Spleen (tissue), 11 donors: ENCODE measurements around the gene RETREG1. TPM values are rescaled to one million over a fixed set of nuclear protein-coding genes. Genes with fewer than 3 reads are reported as not detected.

Source experiments
- DNase-seq: peaks from one replicate; pipeline ENCODE4 v3.0.0-alpha.2; 2020
- H3K27ac ChIP-seq, 8 donors: fragments of 200-600 bp; sonication (generic) in 7 of 8; 1 replicate in 4 of 8; 2 replicates in 4 of 8; pipeline versions ENCODE4 v1.5.0 to v1.8.0; 2016 to 2021; ENCODE audit warnings: inconsistent platforms in 4 of 8, mild to moderate bottlenecking in 4 of 8, moderate library complexity in 1 of 8
- H3K27me3 ChIP-seq, 7 donors: fragments of 200-600 bp; sonication (generic) in 6 of 7; replicated peaks in 1 of 7; 1 replicate in 4 of 7; 2 replicates in 3 of 7; pipeline versions ENCODE4 v1.5.0 to v1.8.0; 2016 to 2021; ENCODE audit warnings: inconsistent platforms in 3 of 7, mild to moderate bottlenecking in 1 of 7
- H3K36me3 ChIP-seq, 6 donors: fragments of 200-600 bp; sonication (generic) in 5 of 6; 1 replicate in 4 of 6; 2 replicates in 2 of 6; pipeline versions ENCODE4 v1.5.0 to v1.8.0; 2016 to 2021; ENCODE audit warnings: inconsistent platforms in 2 of 6
- H3K4me1 ChIP-seq, 6 donors: fragments of 200-600 bp; sonication (generic) in 5 of 6; 1 replicate in 3 of 6; 2 replicates in 3 of 6; pipeline versions ENCODE4 v1.5.0 to v1.8.0; 2016 to 2021; ENCODE audit warnings: inconsistent platforms in 3 of 6
- H3K4me3 ChIP-seq, 8 donors: fragments of 200-600 bp; sonication (generic) in 7 of 8; 1 replicate in 4 of 8; 2 replicates in 4 of 8; pipeline versions ENCODE4 v1.5.0 to v1.8.0; 2016 to 2021; ENCODE audit warnings: inconsistent platforms in 4 of 8, mild to moderate bottlenecking in 4 of 8, moderate library complexity in 2 of 8
- H3K9me3 ChIP-seq, 8 donors: fragments of 200-600 bp; sonication (generic) in 7 of 8; 1 replicate in 4 of 8; 2 replicates in 4 of 8; pipeline versions ENCODE4 v1.5.0 to v1.8.0; 2016 to 2021; ENCODE audit warnings: inconsistent platforms in 4 of 8
- CTCF ChIP-seq, 11 experiments: fragments of 200-600 bp in 7 of 11; fragments of 450-650 bp in 4 of 11; sonication (generic) in 4 of 11; IDR thresholded peaks in 8 of 11; conservative IDR thresholded peaks in 3 of 11; 1 replicate in 7 of 11; 2 replicates in 4 of 11; pipeline versions ENCODE4 v1.4.0 to v1.8.0; 2016 to 2021; ENCODE audit warnings: antibody characterized with exemption in 11 of 11, inconsistent platforms in 4 of 11, mild to moderate bottlenecking in 1 of 11
- POLR2A ChIP-seq, 3 donors: fragments of 450-650 bp; IDR thresholded peaks; one replicate each; pipeline ENCODE4 v1.5.1; 2017; ENCODE audit warnings: antibody characterized with exemption in 3 of 3, mild to moderate bottlenecking in 1 of 3
- POLR2AphosphoS5 ChIP-seq, 3 donors: sonication (generic); formaldehyde crosslinking; IDR thresholded peaks; one replicate each; pipeline ENCODE4 v1.5.1; 2017; ENCODE audit warnings: antibody characterized with exemption in 3 of 3
- WGBS, 5 donors: extraction: QIAGEN DNeasy Blood & Tissue Kit in 3 of 5; methylation state at CpG; one replicate each; pipeline versions ENCODE4 v1.1.5 to v1.1.7; 2013 to 2018; 5-methylcytosine and 5-hydroxymethylcytosine counted together
- intact Hi-C: fragments of 100-400 bp; cut with DNase I; formaldehyde crosslinking; loops from one replicate; pipeline ENCODE4 v1.15.0; 2023; ENCODE audit warnings: low total_unique reads
- polyA plus RNA-seq, 3 donors: library from polyadenylated mRNA; stranded (reverse); fragments of 200-250 nt; gene quantifications; one replicate each; pipeline ENCODE4 v1.2.1, GENCODE V29; 2013
- total RNA-seq, 7 donors: library from RNA; depleted of rRNA in 3 of 7; stranded (reverse); fragments of >200 nt in 3 of 7; fragmentation: NEBNext Ultra II Directional in 4 of 7; extraction: Animal tissue kit (Norgen Biotek cat#: 25700) in 4 of 7; gene quantifications; one replicate each; pipeline versions ENCODE4 v1.1.0 to v1.2.1, GENCODE V29; 2016 to 2021
- donor health status: healthy with polysubstance abuse.
- donor health status: DM: no; HTN: no; CAD: no; lungs with moderate emphysema.
- donor health status: DM: no; HTN: no; CAD: no.
- donor health status: Bipolar disorder and iron deficiency.
- donor health status: healthy.
- donor health status: DM: no; HTN: no; CAD: no.
- donor health status: DM: yes; HTN: yes; CAD: no.

The RETREG1 gene
- total and polyA plus RNA-seq, 10 donors: 2.5 to 9.0 (median 5.1) TPM

DNA sequence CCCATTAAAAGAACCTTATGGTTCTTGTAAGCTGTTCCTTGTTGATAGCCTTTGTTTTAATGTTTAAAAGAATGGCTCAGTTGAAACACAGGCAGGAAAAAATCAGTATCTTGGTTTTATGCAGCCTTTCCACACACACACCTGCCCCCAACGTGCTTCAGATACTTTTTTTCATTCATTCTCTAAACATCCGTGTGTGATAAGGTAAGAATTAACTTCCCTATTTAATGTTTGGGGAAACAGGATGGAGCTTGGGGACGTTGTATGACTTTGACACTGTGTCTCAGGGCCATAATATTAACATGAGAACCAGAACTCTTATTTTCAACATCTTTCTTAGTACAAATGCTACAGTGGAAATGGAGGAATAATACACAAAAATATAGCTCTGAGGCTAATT is 145.4 kb downstream of the RETREG1 start:
- no peaks in the 10 kb centered on the region for H3K9me3 ChIP-seq
- H3K4me1 ChIP-seq: peaks cover 15 to 27% (median 17%) of the 10 kb centered on the region in 6 donors
- TF ChIP-seq POLR2A (IDR thresholded peaks at IDR 0.05) (no peak), POLR2AphosphoS5 (IDR thresholded peaks at IDR 0.05) (no peak), CTCF (IDR thresholded peaks at IDR 0.05 in 8 of 11, conservative IDR thresholded peaks at IDR 0.05 in 3 of 11) (no peak)
- no peaks in the 10 kb centered on the region for H3K27me3 ChIP-seq
- DNase-seq: no peak
- H3K4me3 ChIP-seq: no peak overlapping the region
- 19 to 35% (median 34%) methylated on average over 3 of the region's 3 CpGs for WGBS, 5 donors
- H3K27ac ChIP-seq: no peak overlapping the region
- H3K36me3 ChIP-seq: no peaks in the 10 kb centered on the region
- intact Hi-C loops: no loop called here

DNA sequence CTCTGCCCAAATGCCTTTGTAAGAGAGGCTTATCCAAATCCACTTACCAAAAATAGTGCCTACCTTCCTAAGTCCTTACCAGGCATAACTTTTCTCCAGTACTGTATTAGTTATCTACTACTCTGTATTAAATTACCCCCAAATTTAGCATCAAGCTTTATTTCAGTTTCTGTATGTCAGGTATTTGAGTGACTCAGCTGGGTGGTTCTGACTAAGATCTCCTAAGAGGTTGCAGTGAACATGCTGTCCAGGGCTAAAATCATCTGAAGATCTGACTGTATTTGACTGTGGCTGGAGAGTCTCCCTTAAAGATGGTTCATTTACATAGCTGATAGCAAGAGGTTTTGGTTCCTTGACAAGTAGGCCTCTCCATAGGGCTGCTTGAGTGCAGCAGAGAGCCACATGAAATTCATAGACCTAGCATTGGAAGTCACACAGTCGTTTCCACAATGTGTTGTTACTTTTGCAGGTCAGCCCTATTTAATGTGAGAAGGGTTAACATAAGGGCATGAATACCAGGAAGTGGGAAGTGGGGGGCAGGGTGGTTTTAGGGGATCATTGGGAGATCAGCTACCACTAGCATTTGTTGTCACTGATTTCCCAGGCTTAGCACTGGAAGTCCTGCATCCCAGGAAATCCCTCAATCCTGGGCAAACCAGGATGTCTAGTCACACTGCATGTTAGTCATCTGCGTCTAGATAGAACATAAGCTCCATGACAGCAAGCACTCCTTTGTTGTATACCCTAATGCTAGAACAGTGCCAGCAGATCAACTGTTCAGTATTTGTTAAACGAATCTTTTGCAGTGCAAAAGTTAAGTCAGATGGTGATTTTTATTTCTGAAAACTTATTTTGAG is 149.2 kb downstream of the RETREG1 start:
- H3K27me3 ChIP-seq: no peaks in the 10 kb centered on the region
- TF ChIP-seq POLR2AphosphoS5 (IDR thresholded peaks at IDR 0.05): no peak
- no peak for TF ChIP-seq POLR2A (IDR thresholded peaks at IDR 0.05)
- H3K4me1 ChIP-seq: peaks cover 36 to 57% (median 43%) of the 10 kb centered on the region in 6 donors
- no peaks in the 10 kb centered on the region for H3K9me3 ChIP-seq
- H3K36me3 ChIP-seq: peaks cover 0 to 11% (median 9%) of the 10 kb centered on the region in 6 donors
- H3K27ac ChIP-seq: peak overlapping the region in 1 of 8 donors; percentile 7
- H3K4me3 ChIP-seq: no peak overlapping the region
- intact Hi-C loops: no loop called here
- no peak for DNase-seq
- WGBS, 5 donors: 67 to 84% (median 77%) methylated on average over 3 of the region's 3 CpGs

GRCh38 chr5:16465544-16466432 is 151.0 kb downstream of the RETREG1 start, which contains the start of gene ZNF622:
Gene ZNF622, minus strand, starts transcription at chr5:16465800. Its CDS starts 135 bp downstream, at chr5:16465665.
- Histone ChIP-seq H3K4me1 (peaks cover 42 to 69% (median 61%) of the 10 kb centered on the region in 6 donors), H3K9me3 (no peaks in the 10 kb centered on the region), H3K27me3 (no peaks in the 10 kb centered on the region), H3K4me3 (peak within 1 kb of the TSS; percentile 81 to 96 (median 86)), H3K27ac (peak within 1 kb of the TSS; percentile 64 to 91 (median 82)), H3K36me3 (peaks cover 0 to 29% (median 27%) of the 10 kb centered on the region in 6 donors)
- TF ChIP-seq POLR2AphosphoS5 (IDR thresholded peaks at IDR 0.05) (peak; percentile 95 to 98 (median 96)), POLR2A (IDR thresholded peaks at IDR 0.05) (peak in 2 of 3 donors; percentile 32 to 35), CTCF (IDR thresholded peaks at IDR 0.05 in 8 of 11, conservative IDR thresholded peaks at IDR 0.05 in 3 of 11) (peak in 1 of 11 experiments; percentile 23)
- intact Hi-C loops: no loop called here
- whole genome bisulfite sequencing, 5 donors: 0 to 1% (median 0%) methylated on average over 35 to 75 of the region's 75 CpGs
- peak; percentile 97 for DNase-seq

DNA sequence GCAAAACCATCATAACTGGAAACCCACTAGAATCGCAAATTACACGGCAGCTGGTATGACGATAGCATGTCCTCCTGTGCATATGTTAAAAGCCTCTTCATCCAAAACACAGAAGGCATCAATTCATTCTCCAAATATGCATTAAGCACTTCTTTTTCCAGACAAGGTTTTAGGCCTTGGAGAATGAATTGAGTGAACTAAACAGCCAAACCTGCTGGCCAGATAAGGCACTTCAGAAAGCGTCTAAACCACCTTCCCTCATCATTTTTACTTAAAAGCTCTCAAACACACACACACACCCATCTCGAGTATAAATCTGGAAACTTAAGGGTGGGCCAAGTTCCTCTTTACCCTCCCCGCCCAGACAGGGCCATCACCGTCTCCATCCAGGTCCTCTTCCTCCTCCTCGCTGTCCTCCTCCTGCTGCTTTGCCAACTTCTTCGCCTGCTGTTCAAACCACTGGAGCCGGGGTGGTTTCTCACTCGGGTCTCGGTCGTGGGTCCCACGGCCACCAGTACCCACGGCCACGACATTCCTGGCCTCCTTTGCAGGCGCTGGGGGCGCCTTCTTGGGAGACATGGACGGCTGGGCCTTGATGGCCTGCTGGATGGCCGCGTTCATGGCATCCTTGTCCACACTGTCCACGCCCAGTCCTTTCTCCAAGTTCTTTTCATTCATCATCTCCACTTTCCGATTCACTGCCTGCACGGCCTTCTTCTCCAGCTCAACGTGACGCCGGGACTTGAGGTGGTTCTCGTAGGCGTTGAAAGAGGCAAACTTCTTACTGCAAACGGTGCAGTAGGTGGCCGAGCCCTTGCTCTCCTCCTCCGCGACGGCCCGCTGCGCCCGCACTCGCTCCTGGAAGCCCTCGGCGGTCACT is 151.9 kb downstream of the RETREG1 start:
- TF ChIP-seq POLR2AphosphoS5 (IDR thresholded peaks at IDR 0.05) (no peak), CTCF (IDR thresholded peaks at IDR 0.05 in 8 of 11, conservative IDR thresholded peaks at IDR 0.05 in 3 of 11) (no peak), POLR2A (IDR thresholded peaks at IDR 0.05) (no peak)
- H3K36me3 ChIP-seq: peaks cover 0 to 38% (median 33%) of the 10 kb centered on the region in 6 donors
- peak overlapping the region; percentile 64 to 91 (median 82) for H3K27ac ChIP-seq
- peak overlapping the region; percentile 81 to 96 (median 86) for H3K4me3 ChIP-seq
- WGBS, 5 donors: 8 to 9% (median 9%) methylated on average over 33 to 40 of the region's 40 CpGs
- H3K4me1 ChIP-seq: peaks cover 42 to 78% (median 69%) of the 10 kb centered on the region in 6 donors
- H3K9me3 ChIP-seq: no peaks in the 10 kb centered on the region
- peak; percentile 87 for DNase-seq
- H3K27me3 ChIP-seq: no peaks in the 10 kb centered on the region
- intact Hi-C loops: no loop called here
